ENCODE data around the gene ZFTA.

DNA sequence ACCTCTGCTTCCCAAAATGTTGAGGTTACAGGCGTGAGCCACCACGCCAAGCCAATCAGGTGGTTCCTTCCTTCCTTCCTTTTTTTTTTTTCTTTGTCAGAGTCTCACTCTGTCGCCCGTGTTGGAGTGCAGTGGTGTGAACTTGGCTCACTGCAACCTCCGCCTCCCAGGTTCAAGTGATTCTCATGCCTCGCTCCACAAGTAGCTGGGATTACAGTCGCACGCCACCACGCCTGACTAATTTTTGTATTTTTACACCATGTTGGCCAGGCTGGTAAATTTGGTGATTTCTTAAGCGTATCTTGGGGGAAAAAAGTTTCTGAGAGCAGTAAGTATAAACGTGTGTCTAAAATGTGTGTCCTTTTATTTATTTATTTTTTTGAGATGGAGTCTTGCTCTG is 26.5 kb upstream of the ZFTA start:
- TF ChIP-seq, protein P1, sequence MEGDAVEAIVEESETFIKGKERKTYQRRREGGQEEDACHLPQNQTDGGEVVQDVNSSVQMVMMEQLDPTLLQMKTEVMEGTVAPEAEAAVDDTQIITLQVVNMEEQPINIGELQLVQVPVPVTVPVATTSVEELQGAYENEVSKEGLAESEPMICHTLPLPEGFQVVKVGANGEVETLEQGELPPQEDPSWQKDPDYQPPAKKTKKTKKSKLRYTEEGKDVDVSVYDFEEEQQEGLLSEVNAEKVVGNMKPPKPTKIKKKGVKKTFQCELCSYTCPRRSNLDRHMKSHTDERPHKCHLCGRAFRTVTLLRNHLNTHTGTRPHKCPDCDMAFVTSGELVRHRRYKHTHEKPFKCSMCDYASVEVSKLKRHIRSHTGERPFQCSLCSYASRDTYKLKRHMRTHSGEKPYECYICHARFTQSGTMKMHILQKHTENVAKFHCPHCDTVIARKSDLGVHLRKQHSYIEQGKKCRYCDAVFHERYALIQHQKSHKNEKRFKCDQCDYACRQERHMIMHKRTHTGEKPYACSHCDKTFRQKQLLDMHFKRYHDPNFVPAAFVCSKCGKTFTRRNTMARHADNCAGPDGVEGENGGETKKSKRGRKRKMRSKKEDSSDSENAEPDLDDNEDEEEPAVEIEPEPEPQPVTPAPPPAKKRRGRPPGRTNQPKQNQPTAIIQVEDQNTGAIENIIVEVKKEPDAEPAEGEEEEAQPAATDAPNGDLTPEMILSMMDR (IDR thresholded peaks at IDR 0.05): no peak
- no peak for TF ChIP-seq POLR2A (IDR thresholded peaks at IDR 0.05)

Data from prostate gland (tissue), 2 donors.